GM19395 (cell line): ENCODE results near the gene TMEM138.

Source experiments
- ATAC-seq: cut with Tn5 transposase; IDR thresholded peaks from one replicate; pipeline ENCODE4 v1.9.1; 2021; ENCODE audit warnings: mild to moderate bottlenecking, moderate library complexity; ENCODE audit not compliant: unreplicated experiment

TMEM138 gene

GRCh38 chr11:61404641-61405040, 42.5 kb downstream of the TMEM138 start:
- no peak for ATAC-seq

- no peak for ATAC-seq
Observed at GRCh38 chr11:61406067-61406466, 43.9 kb downstream of the TMEM138 start.

GRCh38 chr11:61406991-61407728, 45.0 kb downstream of the TMEM138 start:
- no peak for ATAC-seq

GRCh38 chr11:61411589-61411988, 49.4 kb downstream of the TMEM138 start:
- ATAC-seq: no peak

- ATAC-seq: no peak
Observed at GRCh38 chr11:61413496-61413895, 51.3 kb downstream of the TMEM138 start.

GRCh38 chr11:61414547-61414946, 52.4 kb downstream of the TMEM138 start:
- ATAC-seq: no peak

GRCh38 chr11:61415381-61415780, 53.2 kb downstream of the TMEM138 start:
- no peak for ATAC-seq

- ATAC-seq: no peak
Observed at GRCh38 chr11:61416941-61417340, 54.8 kb downstream of the TMEM138 start.

GRCh38 chr11:61417670-61418069, 55.5 kb downstream of the TMEM138 start:
- no peak for ATAC-seq

GRCh38 chr11:61418136-61418535, 56.0 kb downstream of the TMEM138 start:
- no peak for ATAC-seq
